GM19455 (cell line): Measurements from ENCODE around the gene TUBB6.
A peak's percentile ranks its signal among the peaks of the same experiment; 100 is the strongest.

Experiments
- ATAC-seq: cut with Tn5 transposase; IDR thresholded peaks from one replicate; pipeline ENCODE4 v1.9.1; 2021; ENCODE audit not compliant: unreplicated experiment

The TUBB6 gene

GRCh38 chr18:12290086-12290485 is 18.0 kb upstream of the TUBB6 start:
- no peak for ATAC-seq

GRCh38 chr18:12291161-12291560 is 16.9 kb upstream of the TUBB6 start:
- no peak for ATAC-seq

- ATAC-seq = no peak
Observed at GRCh38 chr18:12291690-12292089, 16.4 kb upstream of the TUBB6 start.

GRCh38 chr18:12293831-12294230 is 14.2 kb upstream of the TUBB6 start:
- no peak for ATAC-seq

GRCh38 chr18:12295389-12296086 is 12.5 kb upstream of the TUBB6 start:
- no peak for ATAC-seq

GRCh38 chr18:12296087-12296403 is 12.0 kb upstream of the TUBB6 start:
- no peak for ATAC-seq

GRCh38 chr18:12296457-12296856 is 11.6 kb upstream of the TUBB6 start:
- ATAC-seq = no peak

- ATAC-seq = no peak
Observed at GRCh38 chr18:12299862-12300261, 8.2 kb upstream of the TUBB6 start.

GRCh38 chr18:12301263-12302005 is 6.6 kb upstream of the TUBB6 start:
- ATAC-seq = no peak

- ATAC-seq = no peak
Observed at GRCh38 chr18:12302391-12303147, 5.5 kb upstream of the TUBB6 start.

- ATAC-seq = no peak
Observed at GRCh38 chr18:12304351-12305210, 3.5 kb upstream of the TUBB6 start.

- no peak for ATAC-seq
Observed at GRCh38 chr18:12305211-12305610, 2.8 kb upstream of the TUBB6 start.

- no peak for ATAC-seq
Observed at GRCh38 chr18:12305930-12306629, 2.0 kb upstream of the TUBB6 start.

GRCh38 chr18:12306752-12307700 is 1.0 kb upstream of the TUBB6 start:
- ATAC-seq = peak; percentile 15

GRCh38 chr18:12308386-12309100 is 502 bp downstream of the TUBB6 start:
- ATAC-seq = peak; percentile 52

- no peak for ATAC-seq
Observed at GRCh38 chr18:12309683-12310198, 1.7 kb downstream of the TUBB6 start.

- no peak for ATAC-seq
Observed at GRCh38 chr18:12310762-12311161, 2.7 kb downstream of the TUBB6 start.

- ATAC-seq = no peak
Observed at GRCh38 chr18:12312976-12313375, 4.9 kb downstream of the TUBB6 start.
